ENCODE data around the gene IFNAR1.
"Not testable (repeated sequence)": the region's sequence is repeated elsewhere in the genome, so short reads cannot be mapped to it uniquely, and the experiment has no call there.

The IFNAR1 gene

GRCh38 chr21:33378081-33378480, 53.3 kb downstream of the IFNAR1 start:
- no peak for DNase-seq

- DNase-seq, result not testable (repeated sequence)
These were observed 55.2 kb downstream of the IFNAR1 start for GRCh38 chr21:33379934-33380333.

- DNase-seq, result no peak
These were observed 55.8 kb downstream of the IFNAR1 start for GRCh38 chr21:33380483-33380998.

- DNase-seq, result not testable (repeated sequence)
These were observed 56.6 kb downstream of the IFNAR1 start for GRCh38 chr21:33381381-33381780.

- no peak for DNase-seq
These were observed 58.5 kb downstream of the IFNAR1 start for GRCh38 chr21:33383056-33383888.

- no peak for DNase-seq
These were observed 60.1 kb downstream of the IFNAR1 start for GRCh38 chr21:33384841-33385331.

- no peak for DNase-seq
These were observed 61.5 kb downstream of the IFNAR1 start for GRCh38 chr21:33386222-33386784.

GRCh38 chr21:33387294-33387693, 62.5 kb downstream of the IFNAR1 start:
- DNase-seq, result no peak

GRCh38 chr21:33388188-33388587, 63.4 kb downstream of the IFNAR1 start:
- no peak for DNase-seq

GRCh38 chr21:33390479-33390878, 65.7 kb downstream of the IFNAR1 start:
- DNase-seq, result no peak

GRCh38 chr21:33391656-33392055, 66.9 kb downstream of the IFNAR1 start:
- DNase-seq, result no peak

- no peak for DNase-seq
These were observed 67.7 kb downstream of the IFNAR1 start for GRCh38 chr21:33392284-33392985.

- DNase-seq, result no peak
These were observed 68.6 kb downstream of the IFNAR1 start for GRCh38 chr21:33393348-33393747.

- DNase-seq, result no peak
These were observed 69.5 kb downstream of the IFNAR1 start for GRCh38 chr21:33394260-33394659.

GRCh38 chr21:33395891-33396331, 71.1 kb downstream of the IFNAR1 start:
- DNase-seq, result no peak

- no peak for DNase-seq
These were observed 71.7 kb downstream of the IFNAR1 start for GRCh38 chr21:33396436-33396835.

- DNase-seq, result no peak
These were observed 72.2 kb downstream of the IFNAR1 start for GRCh38 chr21:33396951-33397350.

- DNase-seq, result no peak
These were observed 72.9 kb downstream of the IFNAR1 start for GRCh38 chr21:33397717-33398116.

GRCh38 chr21:33398361-33398760, 73.6 kb downstream of the IFNAR1 start:
- DNase-seq, result no peak

GRCh38 chr21:33401630-33401992, 76.8 kb downstream of the IFNAR1 start:
- no peak for DNase-seq

- no peak for DNase-seq
These were observed 77.5 kb downstream of the IFNAR1 start for GRCh38 chr21:33402001-33402979.

GRCh38 chr21:33403128-33403785, 78.5 kb downstream of the IFNAR1 start, which contains the start of gene IFNGR2:
TSS of gene IFNGR2 (plus strand) at chr21:33403413. CDS start at chr21:33403544, 131 bp downstream.
- DNase-seq, result no peak
